ENCODE data around the gene MOG. TPM values are rescaled to one million over a fixed set of nuclear protein-coding genes. Genes with fewer than 3 reads are reported as not detected.
A peak's percentile ranks its signal among the peaks of the same experiment; 100 is the strongest.

MOG gene
- polyA plus RNA-seq, 1 of the 3 experiments (the other 2 are of a cell fraction) = not detected

DNA sequence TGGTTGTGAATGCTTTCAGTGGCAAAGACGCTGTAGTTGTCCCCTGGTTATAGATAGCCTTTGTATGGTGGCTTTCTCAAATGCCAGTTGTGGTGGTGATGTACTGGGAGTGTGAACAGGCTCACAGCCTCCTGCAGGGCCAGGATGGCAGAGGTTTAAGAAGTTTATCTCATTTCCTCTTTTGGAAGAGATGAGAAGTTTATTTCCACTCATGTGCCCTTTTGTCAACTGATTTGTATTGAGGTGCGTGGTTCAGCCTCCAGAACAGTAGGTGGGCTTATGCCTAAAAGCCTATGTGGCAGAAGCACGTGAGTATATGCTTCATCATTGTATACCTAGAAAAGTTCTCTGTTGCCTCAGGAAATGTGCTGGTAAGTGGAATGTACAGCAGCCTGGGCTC is 37.7 kb downstream of the MOG start:
- ChIA-PET CTCF (no interaction called here), POLR2A (no interaction called here)
- H3K36me3 ChIP-seq (replicated peaks in 1 of 2; ENCODE audit: control insufficient read depth in 1 of 2, insufficient read depth in 2 of 2, low read length in 1 of 2) = no peaks in the 10 kb centered on the region
- no peaks in the 10 kb centered on the region; the same call in 1 of the 2 replicates for H3K27me3 ChIP-seq (ENCODE audit: insufficient read depth)
- no peaks in the 10 kb centered on the region for H4K20me1 ChIP-seq (ENCODE audit: insufficient read depth)
- H3K9me2 ChIP-seq = no peaks in the 10 kb centered on the region
- H3K4me1 ChIP-seq (ENCODE audit: control insufficient read depth in 1 of 2, insufficient read depth in 2 of 2, low read depth in 1 of 2, low read length in 1 of 2) = no peaks in the 10 kb centered on the region
- no peak overlapping the region for H3K9ac ChIP-seq
- TF ChIP-seq POLR2AphosphoS5 (IDR thresholded peaks at IDR 0.05; ENCODE audit: low read depth, low read length) (no peak), RXRA (IDR thresholded peaks at IDR 0.05; ENCODE audit: borderline replicate concordance, low read depth) (no peak), GABPA (IDR thresholded peaks at IDR 0.05; ENCODE audit: low read depth) (no peak)
- no peak overlapping the region for H3K27ac ChIP-seq (ENCODE audit: low read depth in 2 of 2, low read length in 1 of 2)
- no peak for DNase-seq
- WGBS (ENCODE audit: low lambda C conversion rate) = 3% methylated on average over 3 of the region's 3 CpGs
- H3F3A ChIP-seq (replicated peaks; ENCODE audit: insufficient read depth) = no peaks in the 10 kb centered on the region
- no peaks in the 10 kb centered on the region for H3K79me2 ChIP-seq (ENCODE audit: insufficient read depth)
- H3K4me2 ChIP-seq = no peak overlapping the region
- H3K9me3 ChIP-seq = no peaks in the 10 kb centered on the region
- H2AFZ ChIP-seq (ENCODE audit: low read depth) = no peak overlapping the region
- no peak overlapping the region for H3K4me3 ChIP-seq (ENCODE audit: low read depth in 2 of 2, low read length in 1 of 2)

DNA sequence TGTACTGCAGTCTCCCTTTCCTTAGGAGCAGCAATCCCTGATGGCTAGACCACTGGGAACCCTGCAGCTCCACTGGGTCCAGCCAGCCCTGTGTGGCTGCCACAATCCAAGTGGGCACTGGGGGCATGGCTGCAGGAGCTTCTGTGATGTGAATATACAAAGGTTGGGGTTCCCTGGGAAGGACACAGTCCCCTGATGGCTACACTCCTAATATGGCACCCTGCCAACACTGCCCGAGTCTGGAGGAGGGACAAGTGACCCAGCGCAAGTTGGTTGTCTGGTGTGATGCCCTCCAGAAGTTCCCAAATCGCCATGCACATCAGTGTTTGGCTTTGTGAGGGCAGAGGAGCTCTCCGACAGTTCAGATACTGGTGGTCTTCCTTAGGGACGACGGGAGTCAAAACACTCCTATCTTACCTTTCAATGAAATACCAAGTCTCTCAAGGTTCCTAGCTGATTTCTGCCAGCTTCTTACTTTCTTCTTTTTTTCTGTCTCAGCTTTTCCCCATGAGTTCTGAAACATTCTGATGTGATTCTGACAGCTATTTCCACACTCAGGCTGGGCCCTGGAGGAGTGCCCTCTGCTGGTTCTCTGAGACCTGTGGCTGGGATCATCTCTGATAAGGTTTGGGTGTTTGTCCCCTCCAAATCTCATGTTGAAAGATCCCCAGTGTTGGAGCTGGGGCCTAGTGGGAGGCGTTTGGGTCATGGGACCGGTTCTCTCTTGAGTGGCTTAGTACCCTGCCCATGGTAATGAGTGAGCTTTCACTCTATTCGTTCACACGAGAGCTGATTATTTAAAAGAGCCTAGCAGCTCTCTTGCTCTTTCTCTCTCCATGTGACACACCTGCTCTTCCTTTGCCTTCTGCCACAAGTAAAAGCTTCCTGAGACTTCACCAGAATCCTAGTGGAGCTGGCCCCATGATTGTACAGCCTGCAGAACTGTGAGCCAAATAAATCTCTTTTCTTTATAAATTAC is 39.5 kb downstream of the MOG start:
- 23% methylated on average over 6 of the region's 10 CpGs for WGBS (ENCODE audit: low lambda C conversion rate)
- no peak for DNase-seq

More for the DNA sequence above, 39.5 kb downstream of the MOG start:
- Histone ChIP-seq H3K4me1 (ENCODE audit: control insufficient read depth in 1 of 2, insufficient read depth in 2 of 2, low read depth in 1 of 2, low read length in 1 of 2) (no peaks in the 10 kb centered on the region), H3K27me3 (ENCODE audit: insufficient read depth) (no peaks in the 10 kb centered on the region; the same call in 1 of the 2 replicates), H4K20me1 (ENCODE audit: insufficient read depth) (no peaks in the 10 kb centered on the region), H3K4me2 (no peak overlapping the region), H3K79me2 (ENCODE audit: insufficient read depth) (no peaks in the 10 kb centered on the region), H3K36me3 (replicated peaks in 1 of 2; ENCODE audit: control insufficient read depth in 1 of 2, insufficient read depth in 2 of 2, low read length in 1 of 2) (no peaks in the 10 kb centered on the region), H3K9ac (no peak overlapping the region), H3K27ac (ENCODE audit: low read depth in 2 of 2, low read length in 1 of 2) (no peak overlapping the region), H2AFZ (ENCODE audit: low read depth) (no peak overlapping the region), H3K9me3 (no peaks in the 10 kb centered on the region), H3F3A (replicated peaks; ENCODE audit: insufficient read depth) (no peaks in the 10 kb centered on the region), H3K4me3 (ENCODE audit: low read depth in 2 of 2, low read length in 1 of 2) (no peak overlapping the region; a peak in 1 of 4 replicates), H3K9me2 (no peaks in the 10 kb centered on the region)
- CTCF ChIA-PET = interaction anchor here (0.6 to 2.2 kb wide), 13 partner anchors 13 to 263 kb away, joined by 3 to 19 read pairs (median 4); no protein-coding TSS in a partner anchor
- TF ChIP-seq, protein P1, sequence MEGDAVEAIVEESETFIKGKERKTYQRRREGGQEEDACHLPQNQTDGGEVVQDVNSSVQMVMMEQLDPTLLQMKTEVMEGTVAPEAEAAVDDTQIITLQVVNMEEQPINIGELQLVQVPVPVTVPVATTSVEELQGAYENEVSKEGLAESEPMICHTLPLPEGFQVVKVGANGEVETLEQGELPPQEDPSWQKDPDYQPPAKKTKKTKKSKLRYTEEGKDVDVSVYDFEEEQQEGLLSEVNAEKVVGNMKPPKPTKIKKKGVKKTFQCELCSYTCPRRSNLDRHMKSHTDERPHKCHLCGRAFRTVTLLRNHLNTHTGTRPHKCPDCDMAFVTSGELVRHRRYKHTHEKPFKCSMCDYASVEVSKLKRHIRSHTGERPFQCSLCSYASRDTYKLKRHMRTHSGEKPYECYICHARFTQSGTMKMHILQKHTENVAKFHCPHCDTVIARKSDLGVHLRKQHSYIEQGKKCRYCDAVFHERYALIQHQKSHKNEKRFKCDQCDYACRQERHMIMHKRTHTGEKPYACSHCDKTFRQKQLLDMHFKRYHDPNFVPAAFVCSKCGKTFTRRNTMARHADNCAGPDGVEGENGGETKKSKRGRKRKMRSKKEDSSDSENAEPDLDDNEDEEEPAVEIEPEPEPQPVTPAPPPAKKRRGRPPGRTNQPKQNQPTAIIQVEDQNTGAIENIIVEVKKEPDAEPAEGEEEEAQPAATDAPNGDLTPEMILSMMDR (IDR thresholded peaks at IDR 0.05) = peak; percentile 50
- no peak for TF ChIP-seq SMC3 (IDR thresholded peaks at IDR 0.05; ENCODE audit: low read depth, low read length)
- POLR2A ChIA-PET = no interaction called here

Measured in SK-N-SH (cell line).